HCT116 (cell line): ENCODE measurements around the gene FCHO2. TPM values are rescaled to one million over a fixed set of nuclear protein-coding genes. Genes with fewer than 3 reads are reported as not detected.

Source experiments
- ATAC-seq: fragments of 200-7000 bp; cut with Tn5 transposase; 2 replicates; pipeline ENCODE4 v1.9.1; 2020; ENCODE audit warnings: mild to moderate bottlenecking, moderate library complexity
- BruUV-seq: library from RNA; stranded (reverse); fragments of 400-500 nt; replicated peaks from 2 replicates; lab custom pipeline; 2021; lab: Mats Ljungman, UMichigan
- CTCF ChIA-PET: fragments of 300-600 bp; sonication (Branson Sonifier 250); formaldehyde crosslinking; loops from one replicate; lab custom pipeline; 2021; ENCODE audit warnings: antibody characterized with exemption; lab: Charles Lee
- POLR2A ChIA-PET: fragments of 300-600, 350-600 bp; sonication (Branson Sonifier 250); formaldehyde crosslinking; loops from one replicate; lab custom pipeline; 2021; ENCODE audit warnings: antibody characterized with exemption; lab: Charles Lee
- RAD21 ChIA-PET, 2 experiments: fragments of 300-600 bp; sonication (Branson Sonifier 250); formaldehyde crosslinking; loops; one replicate each; lab custom pipeline; 2023; ENCODE audit warnings: low total read pairs in 2 of 2; ENCODE audit not compliant: uncharacterized antibody in 2 of 2, unreplicated experiment in 2 of 2, low non-redundant PET in 1 of 2; lab: Charles Lee
- DNase-seq: peaks from one replicate; pipeline ENCODE4 v3.0.0-alpha.2; 2010; ENCODE audit warnings: low read depth, low spot score
- H2AFZ ChIP-seq: fragments of 200-600 bp; shearing (Covaris generic), sonication (generic); 2 replicates; pipeline ENCODE4 v1.6.1; 2017; ENCODE audit warnings: low read depth, mixed run types, mixed read lengths, antibody characterized with exemption, low read length; ENCODE audit not compliant: poor library complexity, severe bottlenecking
- H3K27ac ChIP-seq: 2 replicates; pipeline ENCODE4 v1.5.1; 2012; ENCODE audit warnings: low read depth, low read length
- H3K27me3 ChIP-seq: fragments of 200-600 bp; sonication (generic); 2 replicates; pipeline ENCODE4 v1.6.1; 2016; ENCODE audit warnings: mixed run types, low read length, mixed read lengths; ENCODE audit not compliant: insufficient read depth
- H3K36me3 ChIP-seq, 2 experiments: fragments of 200-500 bp in 1 of 2; fragments of 200-600 bp in 1 of 2; sonication (Bioruptor generic) in 1 of 2; sonication (generic) in 1 of 2; 2 replicates each; pipeline versions ENCODE4 v1.5.1 to v1.6.1; 2014 to 2016; ENCODE audit warnings: low read length in 2 of 2, inconsistent platforms in 1 of 2, mixed read lengths in 1 of 2, mixed run types in 1 of 2; ENCODE audit not compliant: insufficient read depth in 2 of 2, control insufficient read depth in 1 of 2
- H3K4me1 ChIP-seq, 2 experiments: fragments of 200-600 bp in 1 of 2; sonication (generic) in 1 of 2; 2 replicates each; pipeline versions ENCODE4 v1.5.1 to v1.6.1; 2012 to 2017; ENCODE audit warnings: low read length in 2 of 2, inconsistent platforms in 1 of 2, mild to moderate bottlenecking in 1 of 2, mixed read lengths in 1 of 2, mixed run types in 1 of 2, moderate library complexity in 1 of 2; ENCODE audit not compliant: insufficient read depth in 2 of 2, control insufficient read depth in 1 of 2
- H3K4me2 ChIP-seq: fragments of 200-600 bp; sonication (generic); 2 replicates; pipeline ENCODE4 v1.6.1; 2017; ENCODE audit warnings: mixed run types, low read length, mixed read lengths
- H3K4me3 ChIP-seq, 2 experiments: fragments of 200-600 bp in 1 of 2; sonication (generic) in 1 of 2; replicated peaks in 1 of 2; 2 replicates each; pipeline ENCODE4 v1.5.1; 2011 to 2016; ENCODE audit warnings: low read length in 2 of 2, control low read depth in 1 of 2, low read depth in 1 of 2, mild to moderate bottlenecking in 1 of 2, mixed read lengths in 1 of 2, mixed run types in 1 of 2
- H3K79me2 ChIP-seq: fragments of 200-600 bp; sonication (generic); 2 replicates; pipeline ENCODE4 v1.6.1; 2017; ENCODE audit warnings: mild to moderate bottlenecking, mixed run types, low read length, moderate library complexity, mixed read lengths; ENCODE audit not compliant: insufficient read depth
- H3K9ac ChIP-seq: fragments of 200-600 bp; sonication (generic); 2 replicates; pipeline ENCODE4 v1.6.1; 2016; ENCODE audit warnings: low read length, mixed read lengths
- H3K9me2 ChIP-seq: fragments of 200-600 bp; sonication (generic), shearing (Covaris generic); 2 replicates; pipeline ENCODE4 v1.6.1; 2017; ENCODE audit warnings: mixed run types, mild to moderate bottlenecking, moderate library complexity; ENCODE audit not compliant: insufficient read depth
- H3K9me3 ChIP-seq, 2 experiments: fragments of 200-500 bp in 1 of 2; fragments of 200-600 bp in 1 of 2; sonication (Bioruptor generic) in 1 of 2; sonication (generic) in 1 of 2; 2 replicates each; pipeline ENCODE4 v1.6.1; 2014 to 2017; ENCODE audit warnings: low read length in 2 of 2, mixed read lengths in 2 of 2, inconsistent platforms in 1 of 2, low read depth in 1 of 2, mild to moderate bottlenecking in 1 of 2, mixed run types in 1 of 2, moderate library complexity in 1 of 2; ENCODE audit not compliant: control insufficient read depth in 1 of 2, insufficient read depth in 1 of 2
- H4K20me1 ChIP-seq: fragments of 200-600 bp; sonication (generic), shearing (Covaris generic); 2 replicates; pipeline ENCODE4 v1.6.1; 2017; ENCODE audit warnings: mixed run types, mild to moderate bottlenecking, moderate library complexity; ENCODE audit not compliant: insufficient read depth
- CBX3 ChIP-seq: IDR thresholded peaks from 2 replicates; pipeline ENCODE4 v1.6.1; 2012; ENCODE audit warnings: low read depth
- CEBPB ChIP-seq: IDR thresholded peaks from 2 replicates; pipeline ENCODE4 v1.6.1; 2012; ENCODE audit warnings: low read depth
- CTCF ChIP-seq, 3 experiments: fragments of 200-600 bp in 1 of 3; sonication (generic) in 1 of 3; IDR thresholded peaks in 2 of 3; conservative IDR thresholded peaks in 1 of 3; 2 replicates each; pipeline ENCODE4 v1.5.1; 2012 to 2017; ENCODE audit warnings: low read depth in 2 of 3, low read length in 2 of 3, antibody characterized with exemption in 1 of 3, borderline replicate concordance in 1 of 3, control low read depth in 1 of 3, mild to moderate bottlenecking in 1 of 3, mixed read lengths in 1 of 3, mixed run types in 1 of 3, moderate library complexity in 1 of 3; ENCODE audit not compliant: insufficient read depth in 1 of 3
- EGR1 ChIP-seq: IDR thresholded peaks from 2 replicates; pipeline ENCODE4 v1.6.1; 2012; ENCODE audit warnings: low read depth
- ELF1 ChIP-seq: IDR thresholded peaks from 2 replicates; pipeline ENCODE4 v1.6.1; 2012; ENCODE audit warnings: low read depth, borderline replicate concordance
- FOSL1 ChIP-seq: IDR thresholded peaks from 2 replicates; pipeline ENCODE4 v1.6.1; 2012; ENCODE audit warnings: low read depth
- MAX ChIP-seq: IDR thresholded peaks from 2 replicates; pipeline ENCODE4 v1.6.1; 2012
- POLR2A ChIP-seq: IDR thresholded peaks from 2 replicates; pipeline ENCODE4 v1.7.0; 2011; ENCODE audit warnings: borderline replicate concordance; ENCODE audit not compliant: insufficient read depth, insufficient read length; ENCODE audit errors: extremely low read depth
- POLR2AphosphoS5 ChIP-seq: IDR thresholded peaks from 2 replicates; pipeline ENCODE4 v1.6.1; 2011; ENCODE audit warnings: mild to moderate bottlenecking, low read depth, low read length, moderate library complexity
- SIN3A ChIP-seq: IDR thresholded peaks from 2 replicates; pipeline ENCODE4 v1.6.1; 2012; ENCODE audit warnings: low read depth
- SRF ChIP-seq: IDR thresholded peaks from 2 replicates; pipeline ENCODE4 v1.6.1; 2012; ENCODE audit warnings: low read depth
- YY1 ChIP-seq: IDR thresholded peaks from 2 replicates; pipeline ENCODE4 v1.6.1; 2011; ENCODE audit warnings: low read length, low read depth, moderate library complexity, mild to moderate bottlenecking; ENCODE audit not compliant: insufficient replicate concordance; ENCODE audit errors: extremely low read depth
- ZFX ChIP-seq: fragments of 450-650 bp; IDR thresholded peaks from 2 replicates; pipeline ENCODE4 v1.6.1; 2017
- intact Hi-C: fragments of 100-400 bp; cut with micrococcal nuclease; formaldehyde crosslinking; loops from 2 replicates; pipeline ENCODE4 v1.10.0; 2022
- total RNA-seq: library from RNA; stranded (reverse); gene quantifications from one replicate; pipeline ENCODE4 v1.2.1, GENCODE V29; 2021; ENCODE audit not compliant: unreplicated experiment

FCHO2 gene
- total RNA-seq, 1 experiment from 2014 or later, result 18.7 TPM

GRCh38 chr5:73104326-73104725 is 148.5 kb downstream of the FCHO2 start:
- DNase-seq (no peak), ATAC-seq (no peak)
- no peaks in the 10 kb centered on the region for H3K27me3 ChIP-seq
- H2AFZ ChIP-seq, result no peak overlapping the region
- ChIA-PET POLR2A (no interaction called here), RAD21 (no interaction called here), CTCF (no interaction called here)
- intact Hi-C loops, result no loop called here
- H4K20me1 ChIP-seq, result no peaks in the 10 kb centered on the region
- H3K4me1 ChIP-seq, result no peaks in the 10 kb centered on the region
- no peak overlapping the region for H3K27ac ChIP-seq
- H3K4me2 ChIP-seq, result no peak overlapping the region
- no peaks in the 10 kb centered on the region for H3K79me2 ChIP-seq
- BruUV-seq, result no TSS peak
- no peak overlapping the region for H3K9ac ChIP-seq
- H3K9me2 ChIP-seq, result no peaks in the 10 kb centered on the region
- peaks cover 0 to 4% of the 10 kb centered on the region in 2 experiments; a peak in 1 of 4 replicates for H3K9me3 ChIP-seq
- no peak overlapping the region for H3K4me3 ChIP-seq
- no peak for TF ChIP-seq SIN3A
- no peak for TF ChIP-seq CEBPB
- TF ChIP-seq SRF, result no peak
- no peak for TF ChIP-seq ZFX
- no peak for TF ChIP-seq CTCF (IDR thresholded peaks at IDR 0.05 in 2 of 3, conservative IDR thresholded peaks at IDR 0.05 in 1 of 3; ENCODE audit: borderline replicate concordance in 1 of 3, insufficient read depth in 1 of 3, low read depth in 2 of 3, low read length in 2 of 3)
- TF ChIP-seq YY1, result no peak
- TF ChIP-seq FOSL1, result no peak
- TF ChIP-seq EGR1, result no peak
- TF ChIP-seq POLR2AphosphoS5, result no peak
- no peaks in the 10 kb centered on the region for H3K36me3 ChIP-seq

- TF ChIP-seq ELF1 (no peak), SIN3A (no peak), MAX (no peak), FOSL1 (no peak), CTCF (IDR thresholded peaks at IDR 0.05 in 2 of 3, conservative IDR thresholded peaks at IDR 0.05 in 1 of 3; ENCODE audit: borderline replicate concordance in 1 of 3, insufficient read depth in 1 of 3, low read depth in 2 of 3, low read length in 2 of 3) (no peak), CBX3 (no peak), POLR2A (no peak)
- no TSS peak for BruUV-seq
- ChIA-PET RAD21 (no interaction called here), POLR2A (no interaction called here), CTCF (no interaction called here)
- Histone ChIP-seq H3K9me2 (no peaks in the 10 kb centered on the region), H2AFZ (no peak overlapping the region), H3K36me3 (no peaks in the 10 kb centered on the region), H3K79me2 (no peaks in the 10 kb centered on the region), H3K9me3 (peaks cover 0 to 4% of the 10 kb centered on the region in 2 experiments; a peak in 1 of 4 replicates), H3K4me3 (no peak overlapping the region), H3K4me2 (no peak overlapping the region), H4K20me1 (no peaks in the 10 kb centered on the region), H3K4me1 (no peaks in the 10 kb centered on the region), H3K9ac (no peak overlapping the region), H3K27ac (no peak overlapping the region), H3K27me3 (no peaks in the 10 kb centered on the region)
- ATAC-seq (no peak), DNase-seq (no peak)
- intact Hi-C loops, result no loop called here
Observed at GRCh38 chr5:73106335-73106734, 150.5 kb downstream of the FCHO2 start.
